C4-2B (cell line): ENCODE results near the gene EEPD1.

Experiments
- CTCF ChIP-seq: fragments of 450-650 bp; conservative IDR thresholded peaks from 2 replicates; pipeline ENCODE4 v1.5.1; 2017; ENCODE audit warnings: mild to moderate bottlenecking
- ZFX ChIP-seq: fragments of 450-650 bp; IDR thresholded peaks from 2 replicates; pipeline ENCODE4 v1.6.1; 2017

- TF ChIP-seq CTCF (no peak), ZFX (no peak)
These were observed 85.1 kb downstream of the EEPD1 start for GRCh38 chr7:36238138-36238537.
